Epithelial cell of esophagus (primary cell): ENCODE data around the gene EXOSC5.
"Not testable (repeated sequence)": the region's sequence is repeated elsewhere in the genome, so short reads cannot be mapped to it uniquely, and the experiment has no call there.

Experiments used
- DNase-seq: peaks from one replicate; pipeline ENCODE4 v3.0.0; 2010; ENCODE audit warnings: low read depth
- H3K4me3 ChIP-seq: 2 replicates; pipeline ENCODE4 v1.5.1; 2011; ENCODE audit warnings: mild to moderate bottlenecking, low read length, control low read depth
- CTCF ChIP-seq: IDR thresholded peaks from 2 replicates; pipeline ENCODE4 v1.5.1; 2011; ENCODE audit warnings: low read depth, mild to moderate bottlenecking, low read length, control low read depth, inconsistent platforms; ENCODE audit not compliant: insufficient read depth; ENCODE audit errors: missing control alignments

EXOSC5 gene

GRCh38 chr19:41352609-41353465, 44.3 kb downstream of the EXOSC5 start:
- peak; percentile 62 for DNase-seq
- TF ChIP-seq CTCF, result peak; percentile 39
- H3K4me3 ChIP-seq, result peak overlapping the region; percentile 75

DNA sequence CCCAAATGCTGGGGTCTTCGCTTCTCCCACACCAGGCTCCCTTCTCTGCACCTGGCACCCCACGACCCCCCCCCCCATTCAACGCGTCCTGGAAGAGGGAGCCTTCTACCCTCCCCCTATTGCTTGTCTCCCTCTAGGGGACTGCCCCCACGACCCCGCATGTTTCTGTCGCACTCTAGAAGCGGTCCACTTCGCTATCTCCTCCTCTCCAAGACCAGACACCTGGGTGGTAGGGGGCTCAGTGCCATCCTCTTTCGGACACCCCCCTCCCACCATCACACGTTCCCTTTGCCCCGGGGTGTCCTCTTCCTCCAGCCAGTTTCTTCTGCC, 44.9 kb downstream of the EXOSC5 start:
- DNase-seq, result no peak
- H3K4me3 ChIP-seq, result peak overlapping the region; percentile 75
- TF ChIP-seq CTCF, result no peak

DNA sequence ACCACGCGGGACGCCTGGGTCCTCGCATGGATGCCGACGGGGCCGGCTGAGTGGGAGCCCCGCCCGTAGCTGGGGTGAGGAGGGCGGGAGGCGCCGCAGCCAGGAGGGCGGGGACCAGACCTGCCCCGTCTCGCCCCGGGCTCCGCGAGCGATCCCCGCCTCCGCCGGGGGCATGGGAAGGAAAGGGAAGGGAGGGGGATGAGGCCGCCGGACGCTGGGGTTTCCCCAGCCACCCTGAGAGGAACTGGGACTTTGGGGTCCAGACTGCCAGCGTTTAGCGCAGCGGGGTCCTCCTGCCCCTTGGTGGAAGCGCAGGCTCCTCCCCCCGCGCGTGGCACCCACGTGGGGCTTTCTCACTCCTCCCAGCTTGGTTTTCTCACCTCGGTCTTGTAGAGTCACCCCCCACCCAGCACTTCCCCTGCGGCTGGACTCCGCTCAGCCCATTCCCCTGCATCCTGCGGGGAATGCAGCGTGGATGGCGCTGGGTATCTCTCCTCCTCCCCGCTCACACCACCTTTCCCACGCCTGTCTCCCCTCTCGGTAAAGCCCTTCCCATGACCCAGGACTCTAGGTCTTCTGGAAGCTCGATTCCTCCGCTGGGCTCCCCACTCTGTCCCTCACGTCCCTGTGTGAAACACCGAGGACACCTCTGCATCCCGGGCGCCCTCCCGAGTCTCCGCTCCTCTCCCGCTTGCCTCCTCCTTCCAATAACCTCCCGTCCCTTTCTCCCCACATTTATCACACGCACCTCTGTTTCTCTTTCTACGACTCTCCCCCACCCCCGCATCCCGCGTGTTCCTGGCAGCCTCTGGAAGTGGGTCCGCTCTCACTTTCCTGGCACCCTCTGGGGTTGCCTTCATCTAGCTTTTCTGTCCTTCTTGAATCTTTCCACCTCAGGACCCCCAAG, 45.6 kb downstream of the EXOSC5 start:
- TF ChIP-seq CTCF, result no peak
- peak overlapping the region; percentile 75 for H3K4me3 ChIP-seq
- DNase-seq, result peak; percentile 70

GRCh38 chr19:41350735-41351338, 46.3 kb downstream of the EXOSC5 start:
- DNase-seq, result no peak
- peak overlapping the region; percentile 75 for H3K4me3 ChIP-seq
- TF ChIP-seq CTCF, result no peak

DNA sequence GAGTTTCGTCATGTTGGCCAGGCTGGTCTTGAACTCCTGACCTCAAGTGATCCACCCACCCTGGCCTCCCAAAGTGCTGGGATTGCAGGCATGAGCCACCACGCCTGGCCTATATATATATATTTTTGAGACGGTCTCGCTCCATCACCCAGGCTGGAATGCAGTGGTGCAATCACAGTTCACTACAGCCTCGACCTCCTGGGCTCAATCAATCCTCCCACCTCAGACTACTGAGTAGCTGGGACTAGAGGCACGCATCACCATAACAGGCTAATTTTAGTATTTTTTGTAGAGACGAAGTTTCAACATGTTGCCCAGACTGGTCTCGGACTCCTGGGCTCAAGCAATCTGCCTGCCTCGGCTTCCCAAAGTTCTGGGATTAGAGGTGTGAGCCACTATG, 50.2 kb downstream of the EXOSC5 start:
- not testable (repeated sequence) for H3K4me3 ChIP-seq, DNase-seq

GRCh38 chr19:41344162-41344561, 53.0 kb downstream of the EXOSC5 start:
- no peak for TF ChIP-seq CTCF
- no peak overlapping the region for H3K4me3 ChIP-seq
- DNase-seq, result no peak
